GM12864 (cell line): ENCODE data around the gene CNTNAP2.

Source experiments
- DNase-seq: peaks from one replicate; pipeline ENCODE4 v3.0.0-alpha.2; 2011; ENCODE audit warnings: low read depth
- H3K4me3 ChIP-seq: 2 replicates; pipeline ENCODE4 v1.5.1; 2011; ENCODE audit warnings: mild to moderate bottlenecking, low read depth, low read length, control low read depth
- TF ChIP-seq, protein P1 (sequence below): IDR thresholded peaks from 2 replicates; pipeline ENCODE4 v1.5.1; 2011; ENCODE audit warnings: low read depth, mild to moderate bottlenecking, moderate library complexity, low read length, control low read depth, inconsistent platforms; ENCODE audit errors: missing control alignments

CNTNAP2 gene

GRCh38 chr7:147923841-147924240 lies 1807.2 kb downstream of the CNTNAP2 start:
- no peak overlapping the region for H3K4me3 ChIP-seq
- TF ChIP-seq, protein P1, sequence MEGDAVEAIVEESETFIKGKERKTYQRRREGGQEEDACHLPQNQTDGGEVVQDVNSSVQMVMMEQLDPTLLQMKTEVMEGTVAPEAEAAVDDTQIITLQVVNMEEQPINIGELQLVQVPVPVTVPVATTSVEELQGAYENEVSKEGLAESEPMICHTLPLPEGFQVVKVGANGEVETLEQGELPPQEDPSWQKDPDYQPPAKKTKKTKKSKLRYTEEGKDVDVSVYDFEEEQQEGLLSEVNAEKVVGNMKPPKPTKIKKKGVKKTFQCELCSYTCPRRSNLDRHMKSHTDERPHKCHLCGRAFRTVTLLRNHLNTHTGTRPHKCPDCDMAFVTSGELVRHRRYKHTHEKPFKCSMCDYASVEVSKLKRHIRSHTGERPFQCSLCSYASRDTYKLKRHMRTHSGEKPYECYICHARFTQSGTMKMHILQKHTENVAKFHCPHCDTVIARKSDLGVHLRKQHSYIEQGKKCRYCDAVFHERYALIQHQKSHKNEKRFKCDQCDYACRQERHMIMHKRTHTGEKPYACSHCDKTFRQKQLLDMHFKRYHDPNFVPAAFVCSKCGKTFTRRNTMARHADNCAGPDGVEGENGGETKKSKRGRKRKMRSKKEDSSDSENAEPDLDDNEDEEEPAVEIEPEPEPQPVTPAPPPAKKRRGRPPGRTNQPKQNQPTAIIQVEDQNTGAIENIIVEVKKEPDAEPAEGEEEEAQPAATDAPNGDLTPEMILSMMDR = no peak
- DNase-seq = no peak

GRCh38 chr7:147937428-147937827 lies 1820.8 kb downstream of the CNTNAP2 start:
- H3K4me3 ChIP-seq = no peak overlapping the region
- TF ChIP-seq, protein P1 = no peak
- DNase-seq = no peak

GRCh38 chr7:147941381-147941780 lies 1824.8 kb downstream of the CNTNAP2 start:
- H3K4me3 ChIP-seq = no peak overlapping the region
- TF ChIP-seq, protein P1 = no peak
- no peak for DNase-seq

- no peak for DNase-seq
- TF ChIP-seq, protein P1 = no peak
- H3K4me3 ChIP-seq = no peak overlapping the region
Observed at GRCh38 chr7:147944321-147944720, 1827.7 kb downstream of the CNTNAP2 start.

DNA sequence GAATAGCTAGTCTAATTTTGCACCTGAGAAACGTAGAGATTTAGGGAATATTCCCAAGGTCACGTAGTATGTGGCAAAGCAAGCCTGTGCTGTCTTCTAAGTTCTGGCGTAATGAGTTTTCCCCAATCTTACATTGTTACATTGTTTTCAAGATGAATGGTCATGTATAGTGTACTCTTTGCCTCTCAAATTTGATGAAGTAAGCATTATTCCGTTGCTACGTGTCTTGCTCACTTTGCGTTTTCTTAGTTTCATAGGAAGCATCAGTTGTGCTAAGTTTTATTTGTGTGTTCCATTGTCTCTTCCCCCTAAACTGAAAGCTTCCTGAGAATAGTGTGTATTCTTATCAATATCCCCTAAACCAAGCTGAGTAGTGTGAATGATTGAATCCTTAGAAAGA lies 1836.3 kb downstream of the CNTNAP2 start:
- TF ChIP-seq, protein P1 = no peak
- no peak overlapping the region for H3K4me3 ChIP-seq
- DNase-seq = no peak

DNA sequence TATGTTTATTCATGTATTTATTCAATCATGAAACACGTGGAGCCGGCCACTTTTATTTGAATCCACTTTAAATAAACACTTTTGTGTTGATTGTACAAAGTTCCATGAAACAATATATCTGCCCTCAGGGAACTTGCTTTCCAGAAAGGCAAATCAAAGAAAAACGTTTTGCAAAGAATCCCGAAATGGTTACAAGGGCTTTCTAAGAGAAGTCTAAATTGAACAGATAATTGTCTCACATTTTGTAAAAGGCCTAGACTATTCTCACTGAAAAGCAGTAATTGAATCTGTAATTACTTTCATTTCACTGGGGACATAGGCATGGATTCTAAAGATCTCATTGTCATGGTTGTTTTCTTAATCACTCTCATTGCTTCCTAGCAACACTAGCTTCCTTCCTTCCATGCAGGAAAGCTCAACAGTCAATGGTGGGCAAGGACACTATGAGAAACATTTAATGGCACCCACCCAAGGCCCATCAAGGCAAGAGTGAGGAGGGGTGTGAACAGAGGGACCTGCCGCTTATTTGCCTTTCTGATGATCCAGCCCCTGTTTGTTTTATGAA lies 1851.5 kb downstream of the CNTNAP2 start:
- TF ChIP-seq, protein P1 = no peak
- no peak for DNase-seq
- no peak overlapping the region for H3K4me3 ChIP-seq

DNA sequence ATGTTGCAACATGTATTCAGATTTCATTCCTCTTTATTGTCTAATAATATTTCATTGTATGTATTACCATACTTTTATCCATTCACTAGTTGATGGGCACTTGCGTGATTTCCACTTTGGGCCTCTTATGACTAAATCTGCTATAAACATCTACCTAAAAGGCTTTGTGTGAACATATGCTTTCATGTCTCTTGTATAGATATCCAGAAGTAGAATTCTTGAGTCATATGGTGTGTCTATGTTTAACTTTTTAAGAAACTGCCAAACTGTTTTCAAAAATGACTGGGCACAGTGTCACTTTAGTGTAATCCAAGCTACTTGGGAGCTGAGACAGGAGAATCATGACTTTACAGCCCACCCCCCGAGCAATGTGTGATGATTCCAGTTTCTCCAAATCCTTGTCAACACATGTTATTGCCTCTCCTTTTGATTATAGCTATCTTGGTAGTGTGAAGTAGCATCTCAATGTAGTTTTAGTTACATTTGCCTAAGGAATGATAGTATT lies 1855.1 kb downstream of the CNTNAP2 start:
- no peak overlapping the region for H3K4me3 ChIP-seq
- no peak for DNase-seq
- TF ChIP-seq, protein P1 = no peak
